PFSK-1 (cell line): ENCODE results near the gene VBP1.

Source experiments
- FOXP2 ChIP-seq: optimal IDR thresholded peaks from 2 replicates; pipeline ENCODE3; 2011; ENCODE audit warnings: borderline replicate concordance, control low read depth, inconsistent platforms; ENCODE audit not compliant: insufficient read depth; ENCODE audit errors: extremely low read length, extremely low read depth
- POLR2AphosphoS5 ChIP-seq: IDR thresholded peaks from 2 replicates; pipeline ENCODE4 v1.6.1; 2012; ENCODE audit warnings: low read depth, mild to moderate bottlenecking, control low read depth, low read length, moderate library complexity
- SIN3A ChIP-seq: IDR thresholded peaks from 2 replicates; pipeline ENCODE4 v1.6.1; 2012; ENCODE audit warnings: mild to moderate bottlenecking, low read length, moderate library complexity, borderline replicate concordance; ENCODE audit not compliant: insufficient read depth
- TAF1 ChIP-seq: IDR thresholded peaks from 2 replicates; pipeline ENCODE4 v1.6.1; 2012; ENCODE audit warnings: low read length, control low read depth, borderline replicate concordance; ENCODE audit not compliant: insufficient read depth
- TF ChIP-seq, protein P1 (sequence below), 2 experiments: IDR thresholded peaks; 2 replicates each; pipeline versions ENCODE4 v1.6.1 to v1.8.0; 2011 to 2012; ENCODE audit warnings: low read depth in 2 of 2, low read length in 2 of 2, control low read depth in 1 of 2, inconsistent platforms in 1 of 2, mild to moderate bottlenecking in 1 of 2, moderate library complexity in 1 of 2; ENCODE audit not compliant: insufficient read depth in 1 of 2

The VBP1 gene

DNA sequence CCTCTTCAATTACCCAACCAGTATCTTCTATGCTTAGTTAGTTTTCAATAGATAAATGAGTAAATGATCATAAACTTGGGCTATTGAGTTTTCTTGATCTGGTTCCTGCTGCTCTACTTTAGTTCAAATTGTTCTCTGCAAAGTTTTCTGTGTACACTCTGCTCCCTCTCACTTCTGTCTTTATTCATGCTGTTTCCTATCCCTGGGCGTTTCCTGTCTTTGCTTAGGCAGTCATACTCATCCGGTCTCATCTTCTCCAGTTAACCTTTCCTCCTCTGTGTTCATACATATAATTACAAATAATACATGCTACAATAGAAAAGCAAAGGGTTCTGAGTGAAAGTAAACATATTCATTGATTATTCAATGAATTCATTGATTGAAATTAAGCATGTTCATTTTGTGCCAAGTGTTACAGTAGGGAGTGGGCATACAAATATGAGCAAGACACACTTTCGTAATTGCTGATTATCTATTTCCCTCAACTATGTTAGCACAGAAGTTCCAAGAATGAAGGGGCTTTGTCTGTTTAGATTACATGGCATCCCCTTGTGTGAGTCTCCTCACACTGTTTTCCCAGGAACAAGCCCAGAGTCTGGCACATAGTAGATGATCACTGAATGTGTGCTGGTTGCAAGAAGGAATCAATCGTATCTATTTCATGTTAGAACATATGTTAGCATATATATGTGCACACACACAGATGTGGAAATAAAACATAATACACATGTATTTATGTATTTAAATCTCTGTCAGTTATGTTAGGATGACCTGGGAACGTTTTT, 46.9 kb downstream of the VBP1 start:
- TF ChIP-seq, protein P1, sequence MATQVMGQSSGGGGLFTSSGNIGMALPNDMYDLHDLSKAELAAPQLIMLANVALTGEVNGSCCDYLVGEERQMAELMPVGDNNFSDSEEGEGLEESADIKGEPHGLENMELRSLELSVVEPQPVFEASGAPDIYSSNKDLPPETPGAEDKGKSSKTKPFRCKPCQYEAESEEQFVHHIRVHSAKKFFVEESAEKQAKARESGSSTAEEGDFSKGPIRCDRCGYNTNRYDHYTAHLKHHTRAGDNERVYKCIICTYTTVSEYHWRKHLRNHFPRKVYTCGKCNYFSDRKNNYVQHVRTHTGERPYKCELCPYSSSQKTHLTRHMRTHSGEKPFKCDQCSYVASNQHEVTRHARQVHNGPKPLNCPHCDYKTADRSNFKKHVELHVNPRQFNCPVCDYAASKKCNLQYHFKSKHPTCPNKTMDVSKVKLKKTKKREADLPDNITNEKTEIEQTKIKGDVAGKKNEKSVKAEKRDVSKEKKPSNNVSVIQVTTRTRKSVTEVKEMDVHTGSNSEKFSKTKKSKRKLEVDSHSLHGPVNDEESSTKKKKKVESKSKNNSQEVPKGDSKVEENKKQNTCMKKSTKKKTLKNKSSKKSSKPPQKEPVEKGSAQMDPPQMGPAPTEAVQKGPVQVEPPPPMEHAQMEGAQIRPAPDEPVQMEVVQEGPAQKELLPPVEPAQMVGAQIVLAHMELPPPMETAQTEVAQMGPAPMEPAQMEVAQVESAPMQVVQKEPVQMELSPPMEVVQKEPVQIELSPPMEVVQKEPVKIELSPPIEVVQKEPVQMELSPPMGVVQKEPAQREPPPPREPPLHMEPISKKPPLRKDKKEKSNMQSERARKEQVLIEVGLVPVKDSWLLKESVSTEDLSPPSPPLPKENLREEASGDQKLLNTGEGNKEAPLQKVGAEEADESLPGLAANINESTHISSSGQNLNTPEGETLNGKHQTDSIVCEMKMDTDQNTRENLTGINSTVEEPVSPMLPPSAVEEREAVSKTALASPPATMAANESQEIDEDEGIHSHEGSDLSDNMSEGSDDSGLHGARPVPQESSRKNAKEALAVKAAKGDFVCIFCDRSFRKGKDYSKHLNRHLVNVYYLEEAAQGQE (IDR thresholded peaks at IDR 0.05; ENCODE audit: insufficient read depth in 1 of 2, low read depth in 2 of 2, low read length in 2 of 2): no peak
- TF ChIP-seq TAF1: no peak
- no peak for TF ChIP-seq POLR2AphosphoS5
- no peak for TF ChIP-seq FOXP2
- TF ChIP-seq SIN3A: no peak

DNA sequence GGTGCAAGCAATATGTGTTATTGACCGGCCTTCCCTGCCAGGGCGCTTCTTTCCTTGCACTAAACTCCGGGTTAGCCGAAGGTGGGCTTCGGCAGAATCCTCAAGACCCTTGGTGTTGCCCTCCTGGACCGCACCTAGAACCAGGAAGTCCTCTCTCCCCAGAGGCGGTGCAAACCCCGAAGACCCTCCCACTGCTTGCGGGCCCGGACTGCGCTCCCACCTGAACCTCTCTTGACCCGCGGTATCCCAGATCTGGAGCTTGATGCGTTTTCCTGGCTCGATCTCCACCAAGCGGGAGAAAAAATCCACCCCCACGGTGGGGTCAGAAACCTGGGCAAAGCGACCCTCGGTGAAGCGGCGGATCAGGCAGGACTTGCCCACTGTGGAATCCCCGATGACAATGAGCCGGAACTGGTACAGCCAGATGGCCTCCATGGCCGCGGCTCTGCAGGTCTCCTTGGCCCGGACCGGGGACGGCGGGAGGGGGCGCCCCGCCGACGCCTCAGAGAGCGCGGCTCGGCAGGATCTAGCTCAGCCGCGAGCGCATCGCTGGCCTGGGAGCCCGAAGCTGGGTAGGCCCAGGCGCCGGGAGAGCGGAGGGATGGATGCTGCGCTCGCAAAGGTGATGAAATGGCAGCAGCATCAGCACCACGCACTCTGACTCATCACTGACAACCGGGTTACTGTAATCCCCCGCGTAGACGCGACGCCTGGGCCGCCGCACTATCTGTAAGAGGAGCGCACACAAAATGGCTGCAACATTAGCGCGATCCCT, 47.8 kb downstream of the VBP1 start, which contains the start of gene RAB39B:
TSS of gene RAB39B (minus strand) at position 638 of the 775 bp plus-strand sequence. CDS start at position 435, 203 bp downstream.
- TF ChIP-seq FOXP2 (no peak), SIN3A (no peak), TAF1 (no peak), POLR2AphosphoS5 (no peak)
- TF ChIP-seq, protein P1 (IDR thresholded peaks at IDR 0.05; ENCODE audit: insufficient read depth in 1 of 2, low read depth in 2 of 2, low read length in 2 of 2): no peak

DNA sequence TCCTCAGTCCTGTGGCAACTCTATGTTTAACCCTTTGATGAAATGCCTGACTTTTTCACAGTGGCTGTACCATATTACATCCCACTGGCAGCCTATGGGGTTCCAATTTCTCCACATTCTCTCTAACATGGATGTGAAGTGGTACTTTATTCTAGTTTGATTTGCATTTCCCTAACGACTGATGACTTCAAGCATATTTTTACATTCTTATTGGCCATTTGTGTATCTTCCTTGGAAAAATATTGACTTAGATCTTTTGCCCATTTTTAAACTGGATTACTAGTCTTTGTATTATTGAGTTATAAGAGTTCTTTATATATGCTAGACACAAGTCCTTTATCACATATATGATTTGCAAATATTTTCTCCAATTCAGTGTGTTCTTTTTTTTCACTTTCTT, 50.2 kb downstream of the VBP1 start:
- TF ChIP-seq SIN3A (no peak), FOXP2 (no peak), TAF1 (no peak), POLR2AphosphoS5 (no peak)
- TF ChIP-seq, protein P1 (IDR thresholded peaks at IDR 0.05; ENCODE audit: insufficient read depth in 1 of 2, low read depth in 2 of 2, low read length in 2 of 2): no peak

DNA sequence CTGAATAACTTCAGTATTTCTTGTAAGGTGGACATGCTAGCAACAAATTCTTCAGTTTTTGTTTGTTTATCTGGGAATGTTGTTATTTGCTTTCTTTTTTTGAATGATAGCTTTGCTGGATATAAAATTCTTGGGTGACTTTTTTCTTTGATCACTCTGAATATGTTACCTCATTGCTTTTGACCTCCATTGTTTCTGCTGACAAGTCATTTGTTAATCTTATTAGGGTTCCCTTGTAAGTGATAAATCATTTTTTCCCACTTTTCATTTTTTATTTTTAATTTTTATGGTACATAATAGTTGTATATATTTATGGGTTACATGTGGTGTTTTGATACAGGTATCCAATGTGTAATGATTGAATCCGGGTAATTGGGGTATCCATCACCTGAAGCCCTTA, 54.7 kb downstream of the VBP1 start:
- TF ChIP-seq TAF1 (no peak), FOXP2 (no peak)

DNA sequence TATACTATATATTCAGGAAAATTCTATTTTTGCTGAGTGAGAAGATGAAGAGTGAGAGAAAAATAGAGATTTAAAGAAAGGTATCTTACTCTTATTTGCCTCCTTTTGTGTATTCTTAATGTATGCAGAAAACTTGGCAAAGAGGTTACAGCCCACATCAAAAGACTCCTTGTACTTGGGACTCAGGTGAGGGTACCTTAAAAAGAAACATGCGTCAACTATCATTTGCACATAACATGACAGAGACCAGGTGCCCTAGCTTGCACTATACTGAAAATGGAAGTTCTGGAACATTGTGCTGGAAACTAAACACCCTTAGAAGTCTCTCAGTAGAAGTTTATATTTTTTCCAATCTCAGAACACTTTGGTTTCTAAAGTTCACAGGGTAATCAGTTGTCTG, 63.6 kb downstream of the VBP1 start:
- TF ChIP-seq TAF1: no peak
- no peak for TF ChIP-seq FOXP2
- no peak for TF ChIP-seq SIN3A
- TF ChIP-seq POLR2AphosphoS5: no peak
- TF ChIP-seq, protein P1 (IDR thresholded peaks at IDR 0.05; ENCODE audit: insufficient read depth in 1 of 2, low read depth in 2 of 2, low read length in 2 of 2): no peak
